Stimulated activated CD8-positive, alpha-beta memory T cell treated with anti-CD3 and anti-CD28 coated beads, Interleukin-7, amount 100 ng/mL, for 24 hours (primary cell): Measurements from ENCODE around the gene SPOCK2.

Experiments
- DNase-seq: peaks from one replicate; pipeline ENCODE4 v3.0.0-alpha.2; 2020; ENCODE audit warnings: low read depth

The SPOCK2 gene

GRCh38 chr10:72030762-72031543 is 57.4 kb downstream of the SPOCK2 start:
- DNase-seq, result no peak

- no peak for DNase-seq
Observed at GRCh38 chr10:72029414-72029813, 58.9 kb downstream of the SPOCK2 start.

- no peak for DNase-seq
Observed at GRCh38 chr10:72027498-72027897, 60.9 kb downstream of the SPOCK2 start.

GRCh38 chr10:72026278-72027111 is 61.9 kb downstream of the SPOCK2 start:
- no peak for DNase-seq

- no peak for DNase-seq
Observed at GRCh38 chr10:72025832-72026231, 62.5 kb downstream of the SPOCK2 start.

- DNase-seq, result no peak
Observed at GRCh38 chr10:72025400-72025799, 63.0 kb downstream of the SPOCK2 start.

- no peak for DNase-seq
Observed at GRCh38 chr10:72024596-72024995, 63.8 kb downstream of the SPOCK2 start.

GRCh38 chr10:72022228-72022627 is 66.1 kb downstream of the SPOCK2 start:
- DNase-seq, result no peak

GRCh38 chr10:72020914-72021809 is 67.2 kb downstream of the SPOCK2 start:
- no peak for DNase-seq

- DNase-seq, result no peak
Observed at GRCh38 chr10:72019085-72019876, 69.1 kb downstream of the SPOCK2 start.

- DNase-seq, result no peak
Observed at GRCh38 chr10:72016608-72017300, 71.6 kb downstream of the SPOCK2 start.

GRCh38 chr10:72015841-72016240 is 72.5 kb downstream of the SPOCK2 start:
- no peak for DNase-seq

GRCh38 chr10:72014785-72015480 is 73.4 kb downstream of the SPOCK2 start:
- no peak for DNase-seq

GRCh38 chr10:72014197-72014596 is 74.2 kb downstream of the SPOCK2 start:
- no peak for DNase-seq

GRCh38 chr10:72013202-72013945 is 75.0 kb downstream of the SPOCK2 start:
- DNase-seq, result no peak

GRCh38 chr10:72012796-72013195 is 75.6 kb downstream of the SPOCK2 start:
- no peak for DNase-seq

- DNase-seq, result no peak
Observed at GRCh38 chr10:72011976-72012512, 76.3 kb downstream of the SPOCK2 start.

GRCh38 chr10:72011468-72011867 is 76.9 kb downstream of the SPOCK2 start:
- no peak for DNase-seq

GRCh38 chr10:72011016-72011415 is 77.3 kb downstream of the SPOCK2 start:
- DNase-seq, result no peak
